AG09319 (cell line): ENCODE measurements around the gene NPFFR1.

Experiments
- DNase-seq: peaks from one replicate; pipeline ENCODE4 v3.0.0-alpha.2; 2010; ENCODE audit warnings: low read depth; ENCODE audit errors: extremely low read depth
- TF ChIP-seq, protein P1 (sequence below): IDR thresholded peaks from 2 replicates; pipeline ENCODE4 v1.5.1; 2011; ENCODE audit warnings: low read depth, mild to moderate bottlenecking, inconsistent platforms, low read length, moderate library complexity

The NPFFR1 gene

DNA sequence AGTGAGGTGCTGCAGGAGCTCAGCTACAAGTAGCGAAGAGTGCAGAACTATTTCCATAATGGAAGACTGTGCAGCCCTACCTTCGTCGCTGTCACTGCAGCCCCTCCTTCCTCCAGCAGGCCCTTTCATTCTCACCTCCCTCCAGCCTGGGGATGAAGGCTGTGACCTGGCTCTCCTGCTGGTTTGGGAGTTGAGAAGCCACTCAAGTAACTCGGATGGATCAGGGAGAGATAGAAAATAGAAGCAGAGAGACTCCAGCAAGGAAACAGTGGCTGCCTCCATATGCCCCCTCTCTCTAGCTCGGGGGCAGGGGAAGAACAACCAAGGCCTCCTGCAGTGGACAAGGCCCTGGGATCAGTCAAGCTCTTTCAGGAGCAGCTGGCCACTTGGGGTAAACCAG is 37.4 kb upstream of the NPFFR1 start:
- TF ChIP-seq, protein P1, sequence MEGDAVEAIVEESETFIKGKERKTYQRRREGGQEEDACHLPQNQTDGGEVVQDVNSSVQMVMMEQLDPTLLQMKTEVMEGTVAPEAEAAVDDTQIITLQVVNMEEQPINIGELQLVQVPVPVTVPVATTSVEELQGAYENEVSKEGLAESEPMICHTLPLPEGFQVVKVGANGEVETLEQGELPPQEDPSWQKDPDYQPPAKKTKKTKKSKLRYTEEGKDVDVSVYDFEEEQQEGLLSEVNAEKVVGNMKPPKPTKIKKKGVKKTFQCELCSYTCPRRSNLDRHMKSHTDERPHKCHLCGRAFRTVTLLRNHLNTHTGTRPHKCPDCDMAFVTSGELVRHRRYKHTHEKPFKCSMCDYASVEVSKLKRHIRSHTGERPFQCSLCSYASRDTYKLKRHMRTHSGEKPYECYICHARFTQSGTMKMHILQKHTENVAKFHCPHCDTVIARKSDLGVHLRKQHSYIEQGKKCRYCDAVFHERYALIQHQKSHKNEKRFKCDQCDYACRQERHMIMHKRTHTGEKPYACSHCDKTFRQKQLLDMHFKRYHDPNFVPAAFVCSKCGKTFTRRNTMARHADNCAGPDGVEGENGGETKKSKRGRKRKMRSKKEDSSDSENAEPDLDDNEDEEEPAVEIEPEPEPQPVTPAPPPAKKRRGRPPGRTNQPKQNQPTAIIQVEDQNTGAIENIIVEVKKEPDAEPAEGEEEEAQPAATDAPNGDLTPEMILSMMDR, result no peak
- no peak for DNase-seq

GRCh38 chr10:70320751-70321150 is 36.9 kb upstream of the NPFFR1 start:
- DNase-seq, result no peak
- TF ChIP-seq, protein P1, result no peak

GRCh38 chr10:70319824-70320223 is 36.0 kb upstream of the NPFFR1 start:
- DNase-seq, result no peak
- TF ChIP-seq, protein P1, result no peak

GRCh38 chr10:70319183-70319582 is 35.4 kb upstream of the NPFFR1 start:
- TF ChIP-seq, protein P1, result no peak
- DNase-seq, result no peak

GRCh38 chr10:70317943-70318318 is 34.1 kb upstream of the NPFFR1 start:
- no peak for DNase-seq
- TF ChIP-seq, protein P1, result no peak

GRCh38 chr10:70317272-70317942 is 33.6 kb upstream of the NPFFR1 start:
- TF ChIP-seq, protein P1, result no peak
- no peak for DNase-seq

- no peak for DNase-seq
Observed at GRCh38 chr10:70315815-70316214, 32.0 kb upstream of the NPFFR1 start.

More at GRCh38 chr10:70315815-70316214, 32.0 kb upstream of the NPFFR1 start:
- TF ChIP-seq, protein P1, result no peak
